A549 (cell line): ENCODE results near the gene ADARB2.

ENCODE experiments used
- CEBPB ChIP-seq, 2 experiments: fragments of >200 bp in 1 of 2; sonication (Bioruptor Twin) in 1 of 2; formaldehyde crosslinking in 1 of 2; IDR thresholded peaks; 2 replicates each; pipeline ENCODE4 v1.6.1; 2012 to 2016
- CHD2 ChIP-seq: fragments of 150-350 bp; IDR thresholded peaks from 2 replicates; pipeline ENCODE4 v1.6.1; 2014; ENCODE audit warnings: low read length; ENCODE audit not compliant: partially characterized antibody
- CTCF ChIP-seq: fragments of >200 bp; sonication (Bioruptor Twin); formaldehyde crosslinking; IDR thresholded peaks from 3 replicates; pipeline ENCODE4 v1.5.1; 2016
- ELK1 ChIP-seq: fragments of 150-350 bp; IDR thresholded peaks from 2 replicates; pipeline ENCODE4 v1.6.1; 2014; ENCODE audit warnings: low read depth, mild to moderate bottlenecking, low read length
- EP300 ChIP-seq, 2 experiments: fragments of >200 bp; sonication (Bioruptor Twin); formaldehyde crosslinking; IDR thresholded peaks; 2 replicates in 1 of 2; 3 replicates in 1 of 2; pipeline ENCODE4 v1.6.1; 2016 to 2017
- HDAC2 ChIP-seq: fragments of 200-600 bp; sonication (generic); IDR thresholded peaks from 2 replicates; pipeline ENCODE4 v1.6.1; 2016
- JUN ChIP-seq, 2 experiments: fragments of >200 bp; sonication (Bioruptor Twin); formaldehyde crosslinking; IDR thresholded peaks; 2 replicates in 1 of 2; 3 replicates in 1 of 2; pipeline ENCODE4 v1.6.1; 2016 to 2017
- MAX ChIP-seq: IDR thresholded peaks from 2 replicates; pipeline ENCODE4 v1.6.1; 2012
- POLR2A ChIP-seq: IDR thresholded peaks from 2 replicates; pipeline ENCODE4 v1.6.1; 2012; ENCODE audit warnings: mild to moderate bottlenecking, low read length
- POLR2AphosphoS2 ChIP-seq: conservative IDR thresholded peaks from 2 replicates; pipeline ENCODE4 v1.6.1; 2012; ENCODE audit warnings: low read length, improper control_type of control experiment, inconsistent platforms
- REST ChIP-seq: fragments of 200-600 bp; sonication (generic); IDR thresholded peaks from 2 replicates; pipeline ENCODE4 v1.6.1; 2016; ENCODE audit warnings: antibody characterized with exemption, mild to moderate bottlenecking, moderate library complexity
- SMC3 ChIP-seq: fragments of >200 bp; sonication (Bioruptor Twin); formaldehyde crosslinking; IDR thresholded peaks from 3 replicates; pipeline ENCODE4 v1.6.1; 2018; ENCODE audit warnings: inconsistent platforms
- TFCP2L1 ChIP-seq: fragments of 250-450 bp; sonication (Bioruptor Pico); IDR thresholded peaks from 2 replicates; pipeline ENCODE4 v1.5.0; 2021; ENCODE audit warnings: mild to moderate bottlenecking
- USF2 ChIP-seq: fragments of 450-650 bp; IDR thresholded peaks from 2 replicates; pipeline ENCODE4 v1.6.1; 2014; ENCODE audit warnings: antibody characterized with exemption

DNA sequence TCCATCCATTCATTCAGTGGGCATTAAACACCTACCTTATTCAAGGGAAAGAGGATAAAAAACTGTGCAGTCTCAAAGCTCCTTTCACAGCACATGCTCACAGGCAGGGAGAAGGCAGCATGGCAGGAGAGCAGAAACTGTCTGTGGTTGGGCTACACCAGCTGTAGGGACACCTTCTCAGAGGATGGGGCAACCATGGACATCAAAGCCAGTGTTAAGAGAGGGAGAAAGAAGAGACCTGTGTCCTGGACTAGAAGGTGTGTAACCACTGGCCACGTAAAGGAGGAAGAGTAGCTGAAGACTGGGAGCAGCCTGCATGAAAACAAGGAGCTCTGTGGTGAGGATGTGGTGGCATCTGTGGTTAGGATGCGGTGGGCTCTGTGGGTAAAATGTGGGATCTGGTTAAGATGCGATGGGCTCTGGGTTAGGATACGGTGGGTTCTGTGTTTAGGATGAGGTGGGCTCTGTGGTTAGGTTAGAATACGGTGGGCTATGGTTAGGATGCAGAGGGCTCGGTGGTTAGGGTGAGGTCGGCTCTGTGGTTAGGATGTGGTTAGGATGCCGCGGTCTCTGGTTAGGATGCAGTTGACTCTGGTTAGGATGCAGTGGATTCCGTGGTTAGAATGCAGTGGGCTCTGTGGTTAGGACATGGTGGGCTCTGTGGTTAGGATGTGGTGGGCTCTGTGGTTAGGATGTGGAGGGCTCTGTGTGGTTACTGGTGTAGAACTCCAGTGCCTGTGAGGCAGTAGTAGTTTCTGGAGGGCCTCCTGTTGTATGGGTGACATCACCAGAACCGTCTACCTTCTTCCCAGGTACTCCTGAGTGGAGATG, 483.6 kb downstream of the ADARB2 start:
- TF ChIP-seq USF2, result no peak
- no peak for TF ChIP-seq POLR2A
- TF ChIP-seq EP300 (IDR thresholded peaks at IDR 0.05), result no peak
- no peak for TF ChIP-seq CTCF
- TF ChIP-seq CHD2, result no peak
- no peak for TF ChIP-seq JUN (IDR thresholded peaks at IDR 0.05)
- no peak for TF ChIP-seq HDAC2
- no peak for TF ChIP-seq TFCP2L1 (CRISPR knock-in tag)
- no peak for TF ChIP-seq MAX
- TF ChIP-seq REST, result no peak
- TF ChIP-seq ELK1, result no peak
- no peak for TF ChIP-seq CEBPB (IDR thresholded peaks at IDR 0.05)
- TF ChIP-seq SMC3, result no peak
- TF ChIP-seq POLR2AphosphoS2, result no peak
